OCI-LY7 (cell line): ENCODE measurements around the gene DCLRE1B.

Experiments
- EZH2phosphoT487 ChIP-seq: fragments of 200-600 bp; sonication (generic); IDR thresholded peaks from 2 replicates; pipeline ENCODE4 v1.6.1; 2018; ENCODE audit warnings: low read depth, borderline replicate concordance, mild to moderate bottlenecking, mixed run types, antibody characterized with exemption, low read length, moderate library complexity, mixed read lengths
- TF ChIP-seq, protein P1 (sequence below): fragments of 200-600 bp; sonication (generic); conservative IDR thresholded peaks from 2 replicates; pipeline ENCODE4 v1.5.1; 2014; ENCODE audit warnings: mild to moderate bottlenecking, antibody characterized with exemption, low read length, moderate library complexity, mixed read lengths

DNA sequence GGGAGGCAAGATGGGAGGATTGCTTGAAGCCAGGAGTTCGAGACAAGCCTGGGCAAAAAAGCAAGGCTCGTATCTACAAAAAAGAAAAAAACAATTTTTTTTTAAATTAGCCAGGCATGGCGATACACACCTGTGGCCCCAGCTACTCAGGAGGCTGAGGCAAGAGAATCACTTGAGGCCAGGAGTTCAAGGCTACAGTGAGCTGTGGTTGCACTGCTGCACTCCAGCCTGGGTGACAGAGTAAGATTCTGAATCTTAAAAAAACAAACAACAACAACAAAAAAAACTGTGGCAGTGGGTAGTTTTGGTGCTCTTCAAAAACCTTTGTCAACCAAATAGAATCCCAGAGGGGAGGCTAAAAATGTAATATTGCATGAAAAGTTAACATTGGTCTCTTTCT lies 34.3 kb upstream of the DCLRE1B start:
- TF ChIP-seq, protein P1, sequence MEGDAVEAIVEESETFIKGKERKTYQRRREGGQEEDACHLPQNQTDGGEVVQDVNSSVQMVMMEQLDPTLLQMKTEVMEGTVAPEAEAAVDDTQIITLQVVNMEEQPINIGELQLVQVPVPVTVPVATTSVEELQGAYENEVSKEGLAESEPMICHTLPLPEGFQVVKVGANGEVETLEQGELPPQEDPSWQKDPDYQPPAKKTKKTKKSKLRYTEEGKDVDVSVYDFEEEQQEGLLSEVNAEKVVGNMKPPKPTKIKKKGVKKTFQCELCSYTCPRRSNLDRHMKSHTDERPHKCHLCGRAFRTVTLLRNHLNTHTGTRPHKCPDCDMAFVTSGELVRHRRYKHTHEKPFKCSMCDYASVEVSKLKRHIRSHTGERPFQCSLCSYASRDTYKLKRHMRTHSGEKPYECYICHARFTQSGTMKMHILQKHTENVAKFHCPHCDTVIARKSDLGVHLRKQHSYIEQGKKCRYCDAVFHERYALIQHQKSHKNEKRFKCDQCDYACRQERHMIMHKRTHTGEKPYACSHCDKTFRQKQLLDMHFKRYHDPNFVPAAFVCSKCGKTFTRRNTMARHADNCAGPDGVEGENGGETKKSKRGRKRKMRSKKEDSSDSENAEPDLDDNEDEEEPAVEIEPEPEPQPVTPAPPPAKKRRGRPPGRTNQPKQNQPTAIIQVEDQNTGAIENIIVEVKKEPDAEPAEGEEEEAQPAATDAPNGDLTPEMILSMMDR: no peak
- TF ChIP-seq EZH2phosphoT487: no peak
